ACHN (cell line): Measurements from ENCODE around the gene SENP7.
"Not testable (repeated sequence)": the region's sequence is repeated elsewhere in the genome, so short reads cannot be mapped to it uniquely, and the experiment has no call there.

ENCODE experiments used
- DNase-seq: peaks from one replicate; pipeline ENCODE4 v3.0.0-alpha.2; 2015
- in situ Hi-C: cut with HindIII; loops from 2 replicates; pipeline ENCODE4 v1.10.0; 2017; ENCODE audit warnings: low sequenced_read_pairs, low pct_ligation_motif_present, low pct_unique_long_range_greater_than_20kb

SENP7 gene

GRCh38 chr3:101381809-101382208 lies 131.2 kb downstream of the SENP7 start:
- in situ Hi-C loops = no loop called here
- DNase-seq = peak; percentile 49

GRCh38 chr3:101379658-101380376 lies 133.2 kb downstream of the SENP7 start:
- in situ Hi-C loops = no loop called here

GRCh38 chr3:101377796-101378195 lies 135.2 kb downstream of the SENP7 start:
- in situ Hi-C loops = no loop called here
- no peak for DNase-seq

More at GRCh38 chr3:101379658-101380376, 133.2 kb downstream of the SENP7 start:
- DNase-seq = no peak

GRCh38 chr3:101377209-101377608 lies 135.8 kb downstream of the SENP7 start:
- in situ Hi-C loops = no loop called here
- no peak for DNase-seq

GRCh38 chr3:101375586-101375985 lies 137.4 kb downstream of the SENP7 start:
- in situ Hi-C loops = no loop called here
- DNase-seq = no peak

GRCh38 chr3:101362406-101362805 lies 150.6 kb downstream of the SENP7 start:
- no peak for DNase-seq
- in situ Hi-C loops = no loop called here

GRCh38 chr3:101351829-101352228 lies 161.2 kb downstream of the SENP7 start:
- in situ Hi-C loops = no loop called here
- DNase-seq = no peak

GRCh38 chr3:101340591-101340990 lies 172.4 kb downstream of the SENP7 start:
- in situ Hi-C loops = no loop called here
- DNase-seq = no peak

- no peak for DNase-seq
- in situ Hi-C loops = no loop called here
Measured at GRCh38 chr3:101333883-101334282, 179.1 kb downstream of the SENP7 start.

- no peak for DNase-seq
- in situ Hi-C loops = no loop called here
Measured at GRCh38 chr3:101329016-101329673, 183.9 kb downstream of the SENP7 start.

- in situ Hi-C loops = no loop called here
- DNase-seq = no peak
Measured at GRCh38 chr3:101325393-101326134, 187.4 kb downstream of the SENP7 start.

- in situ Hi-C loops = no loop called here
- DNase-seq = no peak
Measured at GRCh38 chr3:101320475-101320874, 192.5 kb downstream of the SENP7 start, which contains the start of gene IMPG2. Gene IMPG2, minus strand, starts transcription at chr3:101320575. Its CDS starts 203 bp downstream, at chr3:101320372.

GRCh38 chr3:101319531-101319930 lies 193.5 kb downstream of the SENP7 start:
- DNase-seq = no peak
- in situ Hi-C loops = no loop called here

- no peak for DNase-seq
- in situ Hi-C loops = no loop called here
Measured at GRCh38 chr3:101312545-101312944, 200.5 kb downstream of the SENP7 start.

GRCh38 chr3:101311676-101312075 lies 201.3 kb downstream of the SENP7 start:
- in situ Hi-C loops = no loop called here
- no peak for DNase-seq

GRCh38 chr3:101310978-101311375 lies 202.0 kb downstream of the SENP7 start:
- in situ Hi-C loops = no loop called here
- DNase-seq = no peak

- DNase-seq, in situ Hi-C loops: not testable (repeated sequence)
Measured at GRCh38 chr3:101308147-101308772, 204.8 kb downstream of the SENP7 start.

- in situ Hi-C loops = no loop called here
- DNase-seq = no peak
Measured at GRCh38 chr3:101303836-101304235, 209.2 kb downstream of the SENP7 start.
